Cardiac muscle cell (in vitro differentiated cells and primary cell): Measurements from ENCODE around the gene TTLL8. TPM values are rescaled to one million over a fixed set of nuclear protein-coding genes. Genes with fewer than 3 reads are reported as not detected.
A peak's percentile ranks its signal among the peaks of the same experiment; 100 is the strongest.

Source experiments
- DNase-seq, 2 donors: peaks; one replicate each; pipeline versions ENCODE4 v3.0.0 to v3.0.0-alpha.2; 2010 to 2017; ENCODE audit warnings: low read depth in 1 of 2, low spot score in 1 of 2
- H3K27ac ChIP-seq: fragments of 200-600 bp; sonication (generic); 2 replicates; pipeline ENCODE4 v1.5.1; 2016
- H3K27me3 ChIP-seq: fragments of 200-600 bp; sonication (generic); 2 replicates; pipeline ENCODE4 v1.6.0; 2016; ENCODE audit warnings: control low read depth
- H3K36me3 ChIP-seq: fragments of 200-600 bp; sonication (generic); 2 replicates; pipeline ENCODE4 v1.5.1; 2016; ENCODE audit warnings: control low read depth
- H3K4me1 ChIP-seq: fragments of 200-600 bp; sonication (generic); 2 replicates; pipeline ENCODE4 v1.8.1; 2017; ENCODE audit warnings: low read depth, mild to moderate bottlenecking, mixed run types
- H3K4me3 ChIP-seq: fragments of 200-600 bp; sonication (generic); 2 replicates; pipeline ENCODE4 v1.5.1; 2016; ENCODE audit warnings: mild to moderate bottlenecking
- H3K9me3 ChIP-seq: fragments of 200-600 bp; sonication (generic); 2 replicates; pipeline ENCODE4 v1.5.1; 2017; ENCODE audit warnings: low read depth, mild to moderate bottlenecking, control low read depth
- polyA plus RNA-seq: library from polyadenylated mRNA; unstranded; fragments of >200 nt; fragmentation: Nextera tagmentation; extraction: Ambion mirVana; gene quantifications from 2 replicates; pipeline ENCODE4 v1.2.1, GENCODE V29; 2016
- total RNA-seq: library from RNA; depleted of rRNA; stranded (reverse); fragments of >200 nt; gene quantifications from 2 replicates; pipeline ENCODE4 v1.2.3, GENCODE V29; 2016
- TF ChIP-seq, protein P1 (sequence below): IDR thresholded peaks from 2 replicates; pipeline ENCODE4 v1.5.1; 2012; ENCODE audit warnings: low read depth, mild to moderate bottlenecking, low read length

Gene TTLL8
- total and polyA plus RNA-seq, 2 experiments from 2014 or later, result not detected

DNA sequence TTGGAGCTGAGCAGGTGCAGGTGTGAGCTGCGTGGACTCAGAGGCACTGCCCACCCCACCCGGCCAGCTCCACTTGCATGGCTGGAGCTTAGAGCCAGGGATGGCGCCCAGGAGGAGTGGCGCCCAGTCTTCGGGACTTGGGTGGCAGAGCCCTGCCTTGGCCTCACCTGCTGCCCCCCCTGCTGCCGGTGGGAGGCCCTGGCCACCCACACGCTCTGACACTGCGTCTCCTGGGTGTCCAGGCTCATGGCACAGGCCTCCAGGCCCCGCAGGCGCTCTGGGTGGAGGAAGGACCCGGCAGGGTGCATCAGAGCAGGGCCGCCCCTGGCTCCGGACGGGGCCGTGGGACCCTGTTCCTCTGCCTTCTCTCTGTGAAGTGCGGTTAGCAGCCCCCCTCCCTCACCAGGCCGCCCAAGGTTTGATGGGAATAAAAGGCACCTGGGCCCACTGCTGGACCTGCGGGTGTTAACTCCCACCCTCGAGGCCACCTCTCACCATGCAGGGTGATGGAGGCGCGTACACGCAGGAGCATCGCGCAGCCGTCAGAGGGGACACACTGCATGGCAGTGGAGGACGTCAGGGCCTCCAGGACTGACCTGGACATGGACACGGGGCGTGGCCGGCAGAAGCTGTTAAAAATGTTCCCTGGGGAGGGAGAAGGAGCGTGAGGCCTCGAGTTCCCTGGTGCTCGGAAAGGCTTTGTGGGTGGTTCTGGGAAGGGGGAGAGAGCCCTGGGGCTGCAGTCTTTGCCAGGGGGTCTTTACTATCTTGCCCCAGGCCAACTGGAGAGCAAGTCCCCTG is 57.3 kb downstream of the TTLL8 start:
- peaks cover 25% of the 10 kb centered on the region for H3K27me3 ChIP-seq
- no peaks in the 10 kb centered on the region for H3K9me3 ChIP-seq
- H3K36me3 ChIP-seq, result no peaks in the 10 kb centered on the region
- no peaks in the 10 kb centered on the region for H3K4me1 ChIP-seq
- no peak overlapping the region for H3K27ac ChIP-seq
- no peak overlapping the region for H3K4me3 ChIP-seq
- DNase-seq, result no peak
- TF ChIP-seq, protein P1, sequence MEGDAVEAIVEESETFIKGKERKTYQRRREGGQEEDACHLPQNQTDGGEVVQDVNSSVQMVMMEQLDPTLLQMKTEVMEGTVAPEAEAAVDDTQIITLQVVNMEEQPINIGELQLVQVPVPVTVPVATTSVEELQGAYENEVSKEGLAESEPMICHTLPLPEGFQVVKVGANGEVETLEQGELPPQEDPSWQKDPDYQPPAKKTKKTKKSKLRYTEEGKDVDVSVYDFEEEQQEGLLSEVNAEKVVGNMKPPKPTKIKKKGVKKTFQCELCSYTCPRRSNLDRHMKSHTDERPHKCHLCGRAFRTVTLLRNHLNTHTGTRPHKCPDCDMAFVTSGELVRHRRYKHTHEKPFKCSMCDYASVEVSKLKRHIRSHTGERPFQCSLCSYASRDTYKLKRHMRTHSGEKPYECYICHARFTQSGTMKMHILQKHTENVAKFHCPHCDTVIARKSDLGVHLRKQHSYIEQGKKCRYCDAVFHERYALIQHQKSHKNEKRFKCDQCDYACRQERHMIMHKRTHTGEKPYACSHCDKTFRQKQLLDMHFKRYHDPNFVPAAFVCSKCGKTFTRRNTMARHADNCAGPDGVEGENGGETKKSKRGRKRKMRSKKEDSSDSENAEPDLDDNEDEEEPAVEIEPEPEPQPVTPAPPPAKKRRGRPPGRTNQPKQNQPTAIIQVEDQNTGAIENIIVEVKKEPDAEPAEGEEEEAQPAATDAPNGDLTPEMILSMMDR, result no peak

DNA sequence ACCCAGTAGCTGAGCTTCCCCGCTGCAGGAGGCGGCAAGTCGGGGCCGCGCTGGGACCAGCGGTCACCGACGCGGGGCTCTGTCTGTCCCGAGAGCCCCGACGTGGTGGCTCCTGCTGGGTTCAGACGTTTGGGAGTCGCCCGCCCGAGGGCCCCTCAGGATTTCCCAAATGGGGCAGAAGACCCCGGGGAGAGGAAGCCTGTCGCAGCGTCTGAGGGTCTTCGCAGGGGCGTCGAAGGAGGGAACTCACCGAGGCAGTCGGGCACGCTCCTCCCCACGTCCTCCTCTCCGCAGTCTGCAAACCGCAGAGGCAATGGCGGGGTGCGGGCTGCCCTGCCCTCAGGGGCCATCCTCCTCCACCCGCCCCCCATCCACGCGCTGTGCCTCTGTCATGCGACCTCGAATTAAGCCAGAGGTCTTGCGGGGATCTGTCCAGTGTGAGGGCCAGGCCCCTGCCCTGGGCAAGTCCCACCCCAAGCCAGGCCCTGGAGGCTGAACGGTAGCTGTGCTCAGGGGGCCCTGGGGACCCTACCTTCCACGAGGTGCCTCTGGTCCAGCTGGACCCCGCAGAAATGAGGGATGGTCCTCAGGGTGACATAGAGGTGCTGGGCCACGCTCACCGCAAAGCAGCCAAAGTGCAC is 58.0 kb downstream of the TTLL8 start:
- Histone ChIP-seq H3K27me3 (peaks cover 25% of the 10 kb centered on the region), H3K9me3 (no peaks in the 10 kb centered on the region), H3K27ac (no peak overlapping the region), H3K36me3 (no peaks in the 10 kb centered on the region), H3K4me3 (peak overlapping the region; percentile 34), H3K4me1 (no peaks in the 10 kb centered on the region)
- no peak for DNase-seq
- TF ChIP-seq, protein P1, result no peak

DNA sequence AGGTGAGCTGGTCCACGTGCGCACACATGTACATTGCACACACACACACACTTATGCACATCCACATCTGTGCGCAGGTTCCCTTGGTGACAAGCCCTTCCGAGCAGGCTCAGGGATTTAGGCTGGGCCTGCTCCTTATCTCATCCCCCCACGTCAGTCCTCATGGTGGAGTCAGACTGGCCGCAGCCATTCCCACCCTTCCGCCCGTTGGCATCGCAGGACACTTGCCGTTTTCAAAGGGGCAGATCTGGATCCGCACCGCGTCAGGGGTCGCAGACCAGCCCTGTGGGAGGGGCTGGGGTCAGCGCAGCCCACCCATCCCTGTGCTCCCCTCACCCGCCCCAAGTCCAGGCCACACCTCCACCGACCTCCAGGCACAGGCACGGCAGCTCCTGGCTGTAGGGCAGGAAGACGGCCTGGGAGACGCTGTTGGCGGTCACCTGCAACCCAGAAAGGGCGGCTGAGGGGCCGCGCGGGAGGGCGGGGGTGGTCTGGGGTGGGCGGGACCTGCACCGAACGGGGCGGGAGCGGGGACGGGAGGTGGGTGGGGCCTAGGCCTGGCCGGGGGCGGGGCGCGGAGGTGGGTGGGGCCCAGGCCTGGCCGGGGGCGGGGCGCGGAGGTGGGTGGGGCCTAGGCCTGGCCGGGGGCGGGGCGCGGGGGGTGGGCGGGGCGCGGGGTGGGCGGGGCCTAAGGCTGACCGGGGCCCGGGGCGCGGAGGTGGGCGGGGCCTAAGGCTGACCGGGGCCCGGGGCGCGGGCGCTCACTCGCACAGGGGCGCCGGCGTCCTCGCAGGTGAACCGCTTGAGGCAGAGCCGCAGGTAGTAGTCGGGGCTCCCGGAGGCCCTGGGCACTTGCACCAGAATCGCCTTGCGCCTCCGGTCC is 58.8 kb downstream of the TTLL8 start:
- TF ChIP-seq, protein P1, result no peak
- no peaks in the 10 kb centered on the region for H3K36me3 ChIP-seq
- H3K4me3 ChIP-seq, result peak overlapping the region; percentile 34
- DNase-seq, result peak in 1 of 2 donors; percentile 75
- no peaks in the 10 kb centered on the region for H3K4me1 ChIP-seq
- H3K9me3 ChIP-seq, result no peaks in the 10 kb centered on the region
- H3K27ac ChIP-seq, result no peak overlapping the region
- H3K27me3 ChIP-seq, result peaks cover 25% of the 10 kb centered on the region

DNA sequence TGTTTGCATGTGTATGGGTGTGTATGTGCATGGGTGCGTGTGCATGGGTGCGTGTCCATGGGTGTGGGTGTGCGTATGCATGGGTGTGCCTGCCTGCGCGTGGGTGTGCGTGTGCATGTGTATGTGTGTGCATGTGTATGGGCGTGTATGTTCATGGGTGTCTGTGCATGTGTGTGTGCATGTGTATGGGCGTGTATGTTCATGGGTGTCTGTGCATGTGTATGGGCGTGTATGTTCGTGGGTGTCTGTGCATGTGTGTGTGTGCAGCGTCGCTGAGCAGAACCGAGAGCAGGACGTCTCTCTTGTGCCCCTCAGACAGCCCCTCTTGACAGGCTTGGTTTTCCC is 59.4 kb downstream of the TTLL8 start:
- no peak for DNase-seq
- no peaks in the 10 kb centered on the region for H3K9me3 ChIP-seq
- H3K27me3 ChIP-seq, result peaks cover 25% of the 10 kb centered on the region
- no peaks in the 10 kb centered on the region for H3K36me3 ChIP-seq
- no peak overlapping the region for H3K4me3 ChIP-seq
- no peaks in the 10 kb centered on the region for H3K4me1 ChIP-seq
- H3K27ac ChIP-seq, result no peak overlapping the region
- TF ChIP-seq, protein P1, result no peak

DNA sequence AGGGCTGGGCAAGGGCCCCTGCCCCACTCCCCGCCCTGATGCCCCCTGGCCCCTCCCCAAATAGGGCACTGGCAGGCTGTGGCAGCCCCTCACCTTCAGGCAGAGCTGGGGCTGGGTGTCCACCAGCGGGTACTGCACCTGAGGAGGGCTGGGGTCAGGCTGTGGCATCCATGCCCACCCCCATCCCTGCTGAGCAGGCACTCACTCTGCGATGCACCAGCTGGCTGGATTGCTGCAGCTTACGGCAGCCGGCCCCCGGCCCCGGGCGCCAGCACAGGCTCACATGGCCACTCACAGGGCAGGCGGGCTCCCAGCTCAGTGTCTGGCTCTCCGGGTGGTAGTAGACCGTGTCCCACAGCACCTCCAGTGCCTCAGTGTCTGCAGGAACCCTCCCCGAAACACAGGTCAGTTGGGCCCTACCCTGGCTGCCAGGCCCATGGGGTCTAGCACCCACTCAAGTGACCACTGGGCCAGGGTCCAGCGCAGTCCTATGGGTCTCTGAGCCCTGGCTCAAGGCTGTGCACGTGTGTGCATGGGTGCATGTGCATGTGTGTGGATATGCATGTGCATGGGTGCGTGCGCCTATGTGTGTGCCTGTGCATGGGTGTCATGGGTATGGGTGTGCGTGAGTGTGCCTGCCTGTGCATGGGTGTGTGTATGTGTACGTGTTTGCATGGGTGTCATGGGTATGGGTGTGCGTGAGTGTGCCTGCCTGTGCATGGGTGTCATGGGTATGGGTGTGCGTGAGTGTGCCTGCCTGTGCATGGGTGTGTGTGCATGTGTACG is 60.0 kb downstream of the TTLL8 start:
- no peak for DNase-seq
- TF ChIP-seq, protein P1, result no peak
- Histone ChIP-seq H3K4me1 (no peaks in the 10 kb centered on the region), H3K27me3 (peaks cover 23% of the 10 kb centered on the region), H3K27ac (no peak overlapping the region), H3K4me3 (no peak overlapping the region), H3K36me3 (no peaks in the 10 kb centered on the region), H3K9me3 (no peaks in the 10 kb centered on the region)
